GM23248 (cell line): ENCODE results near the gene ZBTB7C. TPM values are rescaled to one million over a fixed set of nuclear protein-coding genes. Genes with fewer than 3 reads are reported as not detected.

Experiments
- DNase-seq: peaks from one replicate; pipeline ENCODE4 v3.0.0-alpha.2; 2015
- H2AFZ ChIP-seq: fragments of 200-600 bp; sonication (generic); 2 replicates; pipeline ENCODE4 v1.6.1; 2016; ENCODE audit warnings: antibody characterized with exemption
- H3F3A ChIP-seq: fragments of 200-600 bp; sonication (generic); 2 replicates; pipeline ENCODE4 v1.6.1; 2016; ENCODE audit warnings: mild to moderate bottlenecking, antibody characterized with exemption, mixed run types; ENCODE audit not compliant: insufficient read depth
- H3K27ac ChIP-seq: fragments of 200-600 bp; sonication (generic); 2 replicates; pipeline ENCODE4 v1.5.1; 2016; ENCODE audit warnings: mild to moderate bottlenecking
- H3K27me3 ChIP-seq: fragments of 200-600 bp; sonication (generic); replicated peaks from 2 replicates; pipeline ENCODE4 v1.6.1; 2016; ENCODE audit warnings: mild to moderate bottlenecking; ENCODE audit not compliant: insufficient read depth
- H3K36me3 ChIP-seq: fragments of 200-600 bp; sonication (generic); 2 replicates; pipeline ENCODE4 v1.6.1; 2016; ENCODE audit warnings: low read depth, mild to moderate bottlenecking
- H3K4me1 ChIP-seq: fragments of 200-600 bp; sonication (generic); 2 replicates; pipeline ENCODE4 v1.6.1; 2016; ENCODE audit warnings: mild to moderate bottlenecking; ENCODE audit not compliant: insufficient read depth
- H3K4me2 ChIP-seq: fragments of 200-600 bp; sonication (generic); one replicate; pipeline ENCODE4 v1.6.1; 2016; ENCODE audit warnings: mild to moderate bottlenecking; ENCODE audit not compliant: unreplicated experiment
- H3K4me3 ChIP-seq: fragments of 200-600 bp; sonication (generic); 2 replicates; pipeline ENCODE4 v1.5.1; 2016; ENCODE audit warnings: mild to moderate bottlenecking
- H3K79me2 ChIP-seq: fragments of 200-600 bp; sonication (generic); 2 replicates; pipeline ENCODE4 v1.6.1; 2016; ENCODE audit warnings: mild to moderate bottlenecking; ENCODE audit not compliant: insufficient read depth
- H3K9ac ChIP-seq: fragments of 200-600 bp; sonication (generic); 2 replicates; pipeline ENCODE4 v1.6.1; 2016; ENCODE audit warnings: mild to moderate bottlenecking
- H3K9me2 ChIP-seq: fragments of 200-600 bp; sonication (generic); 2 replicates; pipeline ENCODE4 v1.6.1; 2016; ENCODE audit warnings: mixed run types, mild to moderate bottlenecking, moderate library complexity; ENCODE audit not compliant: insufficient read depth
- H3K9me3 ChIP-seq: fragments of 200-600 bp; sonication (generic); one replicate; pipeline ENCODE4 v1.6.1; 2017; ENCODE audit warnings: low read depth
- H4K20me1 ChIP-seq: fragments of 200-600 bp; sonication (generic); 2 replicates; pipeline ENCODE4 v1.6.0; 2016; ENCODE audit not compliant: insufficient read depth
- EZH2 ChIP-seq: fragments of 200-600 bp; sonication (generic); IDR thresholded peaks from 2 replicates; pipeline ENCODE4 v1.6.1; 2018; ENCODE audit warnings: antibody characterized with exemption, mild to moderate bottlenecking; ENCODE audit not compliant: insufficient read depth, poor library complexity, severe bottlenecking
- EZH2phosphoT487 ChIP-seq: fragments of 200-600 bp; sonication (generic); IDR thresholded peaks from 2 replicates; pipeline ENCODE4 v1.6.1; 2018; ENCODE audit warnings: antibody characterized with exemption, moderate library complexity, mild to moderate bottlenecking, low read depth; ENCODE audit not compliant: insufficient read depth
- WGBS, 2 experiments: methylation state at CpG; one replicate each; pipeline ENCODE4 v1.1.6; 2015 to 2017; ENCODE audit warnings: low lambda C conversion rate in 2 of 2, low coverage in 1 of 2; ENCODE audit errors: missing lambda C conversion rate in 2 of 2; 5-methylcytosine and 5-hydroxymethylcytosine counted together
- in situ Hi-C: fragments of 300-500 bp; cut with MboI; formaldehyde crosslinking; loops from 2 replicates; pipeline ENCODE4 v1.15.0; 2020
- polyA plus RNA-seq: library from polyadenylated mRNA; unstranded; fragments of >200 nt; fragmentation: Nextera tagmentation; extraction: Ambion mirVana; gene quantifications from 2 replicates; pipeline ENCODE4 v1.2.1, GENCODE V29; 2016
- total RNA-seq: library from RNA; depleted of rRNA; stranded (reverse); fragments of >200 nt; shearing (Covaris generic); gene quantifications from 2 replicates; pipeline ENCODE4 v1.2.3, GENCODE V29; 2014

The ZBTB7C gene
- total and polyA plus RNA-seq, 2 experiments from 2014 or later, result not detected

DNA sequence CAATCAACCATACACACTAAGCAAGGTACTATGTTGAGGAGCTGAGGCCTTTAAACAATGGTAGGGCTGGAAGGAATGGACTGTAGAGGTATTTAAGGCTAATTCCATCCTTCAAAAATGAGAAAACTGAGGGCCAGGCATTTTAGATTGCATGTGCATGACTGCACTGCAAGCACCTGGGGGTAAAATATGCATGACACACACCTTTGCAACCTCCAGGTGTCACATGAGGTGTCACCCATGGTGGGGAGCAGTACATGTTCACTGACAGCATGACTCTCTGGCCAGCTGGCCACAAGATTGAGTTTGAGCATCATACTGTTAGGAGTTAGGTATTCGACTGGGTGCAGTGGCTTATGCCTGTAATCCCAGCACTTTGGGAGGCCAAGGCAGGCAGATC is 182.8 kb downstream of the ZBTB7C start:
- Histone ChIP-seq H3K9me3 (no peaks in the 10 kb centered on the region), H3K4me2 (no peak overlapping the region), H3K27me3 (peaks cover 26% of the 10 kb centered on the region), H3K79me2 (no peaks in the 10 kb centered on the region), H3K27ac (no peak overlapping the region), H3K4me3 (no peak overlapping the region), H3K9me2 (no peaks in the 10 kb centered on the region), H3K4me1 (no peaks in the 10 kb centered on the region), H3F3A (no peaks in the 10 kb centered on the region), H4K20me1 (no peaks in the 10 kb centered on the region), H3K36me3 (no peaks in the 10 kb centered on the region), H3K9ac (no peak overlapping the region), H2AFZ (no peak overlapping the region)
- in situ Hi-C loops, result no loop called here
- TF ChIP-seq EZH2phosphoT487, result no peak
- TF ChIP-seq EZH2, result no peak
- no peak for DNase-seq
- 56 to 100% methylated on average over 1 of the region's 1 CpG for WGBS, 2 experiments

DNA sequence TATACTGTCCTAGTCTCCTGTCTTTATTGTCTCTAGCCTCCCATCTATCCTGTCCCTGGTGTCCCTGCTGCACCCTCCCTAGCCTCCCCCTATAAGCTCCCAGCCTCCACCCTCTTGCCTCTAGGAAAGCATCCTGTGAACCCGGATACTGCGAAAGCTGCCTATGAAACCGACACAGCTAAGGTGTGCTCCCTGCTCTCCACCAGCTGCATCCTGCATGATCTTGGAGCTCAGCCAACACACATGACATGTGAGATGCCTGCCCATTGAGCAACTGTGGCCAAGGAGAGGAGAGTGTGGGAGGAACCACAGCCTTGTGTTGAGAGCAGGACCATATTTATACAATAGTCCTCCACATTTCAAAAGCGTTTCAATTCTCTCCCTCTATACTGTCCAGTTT is 187.1 kb downstream of the ZBTB7C start:
- in situ Hi-C loops, result no loop called here
- DNase-seq, result peak; percentile 58

GRCh38 chr18:48219810-48220499 is 189.2 kb downstream of the ZBTB7C start:
- Histone ChIP-seq H3F3A (no peaks in the 10 kb centered on the region), H3K4me2 (no peak overlapping the region), H3K9me3 (no peaks in the 10 kb centered on the region), H3K36me3 (no peaks in the 10 kb centered on the region), H3K27ac (no peak overlapping the region), H4K20me1 (no peaks in the 10 kb centered on the region), H3K4me1 (no peaks in the 10 kb centered on the region), H3K79me2 (no peaks in the 10 kb centered on the region), H3K27me3 (peaks cover 14% of the 10 kb centered on the region), H3K9me2 (no peaks in the 10 kb centered on the region), H3K9ac (no peak overlapping the region), H2AFZ (no peak overlapping the region), H3K4me3 (no peak overlapping the region)
- 67 to 82% methylated on average over 2 of the region's 2 CpGs for WGBS, 2 experiments
- in situ Hi-C loops, result no loop called here
- DNase-seq, result no peak
- TF ChIP-seq EZH2, result no peak
- no peak for TF ChIP-seq EZH2phosphoT487

More for the DNA sequence above, 187.1 kb downstream of the ZBTB7C start:
- Histone ChIP-seq H3F3A (no peaks in the 10 kb centered on the region), H3K36me3 (no peaks in the 10 kb centered on the region), H3K9me3 (no peaks in the 10 kb centered on the region), H3K9ac (no peak overlapping the region), H3K27ac (no peak overlapping the region), H3K4me1 (no peaks in the 10 kb centered on the region), H3K9me2 (no peaks in the 10 kb centered on the region), H2AFZ (no peak overlapping the region), H4K20me1 (no peaks in the 10 kb centered on the region), H3K4me3 (no peak overlapping the region), H3K27me3 (peaks cover 12% of the 10 kb centered on the region), H3K79me2 (no peaks in the 10 kb centered on the region), H3K4me2 (no peak overlapping the region)
- 51 to 55% methylated on average over 4 of the region's 4 CpGs for WGBS, 2 experiments
- TF ChIP-seq EZH2phosphoT487, result no peak
- TF ChIP-seq EZH2, result no peak

GRCh38 chr18:48219037-48219809 is 190.0 kb downstream of the ZBTB7C start:
- H3K9me2 ChIP-seq, result no peaks in the 10 kb centered on the region
- H3K4me2 ChIP-seq, result no peak overlapping the region
- in situ Hi-C loops, result no loop called here
- DNase-seq, result no peak
- no peaks in the 10 kb centered on the region for H3K4me1 ChIP-seq
- no peak overlapping the region for H3K9ac ChIP-seq
- TF ChIP-seq EZH2phosphoT487 (no peak), EZH2 (no peak)
- no peaks in the 10 kb centered on the region for H3K36me3 ChIP-seq
- no peaks in the 10 kb centered on the region for H3F3A ChIP-seq
- H3K27me3 ChIP-seq, result peaks cover 14% of the 10 kb centered on the region
- no peak overlapping the region for H3K27ac ChIP-seq
- no peaks in the 10 kb centered on the region for H4K20me1 ChIP-seq
- no peak overlapping the region for H2AFZ ChIP-seq
- H3K9me3 ChIP-seq, result no peaks in the 10 kb centered on the region
- H3K4me3 ChIP-seq, result no peak overlapping the region
- 63 to 74% methylated on average over 6 of the region's 6 CpGs for WGBS, 2 experiments
- no peaks in the 10 kb centered on the region for H3K79me2 ChIP-seq
